ENCODE data around the gene SEC24A. TPM values are rescaled to one million over a fixed set of nuclear protein-coding genes. Genes with fewer than 3 reads are reported as not detected.

Gene SEC24A
- polyA plus RNA-seq, 1 donor from 2014 or later, result 24.7 TPM

DNA sequence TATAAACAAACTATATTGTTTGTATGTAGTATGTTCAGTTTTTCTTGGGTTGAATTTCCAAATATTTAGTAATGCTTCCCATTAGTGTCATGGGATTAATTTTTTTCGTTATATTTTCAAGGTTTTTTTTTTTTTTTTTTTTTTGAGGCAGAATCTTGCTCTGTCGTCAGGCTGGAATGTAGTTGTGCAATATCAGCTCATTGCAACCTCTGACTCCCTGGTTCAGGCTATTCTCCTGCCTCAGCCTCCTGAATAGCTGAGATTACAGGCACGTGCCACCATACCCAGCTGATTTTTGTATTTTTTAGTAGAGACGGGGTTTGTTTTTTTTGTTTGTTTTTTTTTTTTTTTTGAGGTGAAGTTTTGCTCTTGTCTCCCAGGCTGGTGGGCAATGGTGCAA lies 120.6 kb downstream of the SEC24A start:
- TF ChIP-seq TAF1 (IDR thresholded peaks at IDR 0.05; ENCODE audit: low read depth), result no peak
- TF ChIP-seq, protein P1, sequence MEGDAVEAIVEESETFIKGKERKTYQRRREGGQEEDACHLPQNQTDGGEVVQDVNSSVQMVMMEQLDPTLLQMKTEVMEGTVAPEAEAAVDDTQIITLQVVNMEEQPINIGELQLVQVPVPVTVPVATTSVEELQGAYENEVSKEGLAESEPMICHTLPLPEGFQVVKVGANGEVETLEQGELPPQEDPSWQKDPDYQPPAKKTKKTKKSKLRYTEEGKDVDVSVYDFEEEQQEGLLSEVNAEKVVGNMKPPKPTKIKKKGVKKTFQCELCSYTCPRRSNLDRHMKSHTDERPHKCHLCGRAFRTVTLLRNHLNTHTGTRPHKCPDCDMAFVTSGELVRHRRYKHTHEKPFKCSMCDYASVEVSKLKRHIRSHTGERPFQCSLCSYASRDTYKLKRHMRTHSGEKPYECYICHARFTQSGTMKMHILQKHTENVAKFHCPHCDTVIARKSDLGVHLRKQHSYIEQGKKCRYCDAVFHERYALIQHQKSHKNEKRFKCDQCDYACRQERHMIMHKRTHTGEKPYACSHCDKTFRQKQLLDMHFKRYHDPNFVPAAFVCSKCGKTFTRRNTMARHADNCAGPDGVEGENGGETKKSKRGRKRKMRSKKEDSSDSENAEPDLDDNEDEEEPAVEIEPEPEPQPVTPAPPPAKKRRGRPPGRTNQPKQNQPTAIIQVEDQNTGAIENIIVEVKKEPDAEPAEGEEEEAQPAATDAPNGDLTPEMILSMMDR (IDR thresholded peaks at IDR 0.05; ENCODE audit: poor library complexity, severe bottlenecking), result no peak
- no peak for TF ChIP-seq SMC3 (conservative IDR thresholded peaks at IDR 0.05; ENCODE audit: poor library complexity)
- no peak for TF ChIP-seq RAD21 (conservative IDR thresholded peaks at IDR 0.05)
- TF ChIP-seq, protein P2, sequence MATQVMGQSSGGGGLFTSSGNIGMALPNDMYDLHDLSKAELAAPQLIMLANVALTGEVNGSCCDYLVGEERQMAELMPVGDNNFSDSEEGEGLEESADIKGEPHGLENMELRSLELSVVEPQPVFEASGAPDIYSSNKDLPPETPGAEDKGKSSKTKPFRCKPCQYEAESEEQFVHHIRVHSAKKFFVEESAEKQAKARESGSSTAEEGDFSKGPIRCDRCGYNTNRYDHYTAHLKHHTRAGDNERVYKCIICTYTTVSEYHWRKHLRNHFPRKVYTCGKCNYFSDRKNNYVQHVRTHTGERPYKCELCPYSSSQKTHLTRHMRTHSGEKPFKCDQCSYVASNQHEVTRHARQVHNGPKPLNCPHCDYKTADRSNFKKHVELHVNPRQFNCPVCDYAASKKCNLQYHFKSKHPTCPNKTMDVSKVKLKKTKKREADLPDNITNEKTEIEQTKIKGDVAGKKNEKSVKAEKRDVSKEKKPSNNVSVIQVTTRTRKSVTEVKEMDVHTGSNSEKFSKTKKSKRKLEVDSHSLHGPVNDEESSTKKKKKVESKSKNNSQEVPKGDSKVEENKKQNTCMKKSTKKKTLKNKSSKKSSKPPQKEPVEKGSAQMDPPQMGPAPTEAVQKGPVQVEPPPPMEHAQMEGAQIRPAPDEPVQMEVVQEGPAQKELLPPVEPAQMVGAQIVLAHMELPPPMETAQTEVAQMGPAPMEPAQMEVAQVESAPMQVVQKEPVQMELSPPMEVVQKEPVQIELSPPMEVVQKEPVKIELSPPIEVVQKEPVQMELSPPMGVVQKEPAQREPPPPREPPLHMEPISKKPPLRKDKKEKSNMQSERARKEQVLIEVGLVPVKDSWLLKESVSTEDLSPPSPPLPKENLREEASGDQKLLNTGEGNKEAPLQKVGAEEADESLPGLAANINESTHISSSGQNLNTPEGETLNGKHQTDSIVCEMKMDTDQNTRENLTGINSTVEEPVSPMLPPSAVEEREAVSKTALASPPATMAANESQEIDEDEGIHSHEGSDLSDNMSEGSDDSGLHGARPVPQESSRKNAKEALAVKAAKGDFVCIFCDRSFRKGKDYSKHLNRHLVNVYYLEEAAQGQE (IDR thresholded peaks at IDR 0.05; ENCODE audit: borderline replicate concordance), result no peak
- no peak for TF ChIP-seq EP300 (conservative IDR thresholded peaks at IDR 0.05; ENCODE audit: poor library complexity, severe bottlenecking)
- no peak for TF ChIP-seq POLR2AphosphoS5 (IDR thresholded peaks at IDR 0.05)
- TF ChIP-seq MXI1 (conservative IDR thresholded peaks at IDR 0.05; ENCODE audit: poor library complexity, severe bottlenecking), result no peak
- TF ChIP-seq EZH2 (IDR thresholded peaks at IDR 0.05; ENCODE audit: borderline replicate concordance, insufficient read depth, low read length, poor library complexity, severe bottlenecking), result no peak
- peaks cover 4% of the 10 kb centered on the region for H3K36me3 ChIP-seq (ENCODE audit: insufficient read depth, low read length)
- H3K9ac ChIP-seq (ENCODE audit: low read length), result no peak overlapping the region
- H3K27me3 ChIP-seq (ENCODE audit: insufficient read depth, low read depth, low read length), result no peaks in the 10 kb centered on the region
- H2AFZ ChIP-seq (ENCODE audit: low read depth, low read length), result no peak overlapping the region
- H3K9me2 ChIP-seq (ENCODE audit: insufficient read depth, low read length), result no peaks in the 10 kb centered on the region
- H4K20me1 ChIP-seq (ENCODE audit: insufficient read depth), result no peaks in the 10 kb centered on the region
- H3K27ac ChIP-seq (ENCODE audit: low read length), result no peak overlapping the region
- no peaks in the 10 kb centered on the region for H3K9me3 ChIP-seq (ENCODE audit: low read length)
- no peaks in the 10 kb centered on the region for H3K79me2 ChIP-seq (replicated peaks; ENCODE audit: insufficient read depth, low read length)
- H3K4me2 ChIP-seq (ENCODE audit: low read length), result no peak overlapping the region
- H3K4me3 ChIP-seq (ENCODE audit: low read length), result no peak overlapping the region
- H3F3A ChIP-seq (ENCODE audit: insufficient read depth, low read length, poor library complexity, severe bottlenecking), result no peaks in the 10 kb centered on the region

DNA sequence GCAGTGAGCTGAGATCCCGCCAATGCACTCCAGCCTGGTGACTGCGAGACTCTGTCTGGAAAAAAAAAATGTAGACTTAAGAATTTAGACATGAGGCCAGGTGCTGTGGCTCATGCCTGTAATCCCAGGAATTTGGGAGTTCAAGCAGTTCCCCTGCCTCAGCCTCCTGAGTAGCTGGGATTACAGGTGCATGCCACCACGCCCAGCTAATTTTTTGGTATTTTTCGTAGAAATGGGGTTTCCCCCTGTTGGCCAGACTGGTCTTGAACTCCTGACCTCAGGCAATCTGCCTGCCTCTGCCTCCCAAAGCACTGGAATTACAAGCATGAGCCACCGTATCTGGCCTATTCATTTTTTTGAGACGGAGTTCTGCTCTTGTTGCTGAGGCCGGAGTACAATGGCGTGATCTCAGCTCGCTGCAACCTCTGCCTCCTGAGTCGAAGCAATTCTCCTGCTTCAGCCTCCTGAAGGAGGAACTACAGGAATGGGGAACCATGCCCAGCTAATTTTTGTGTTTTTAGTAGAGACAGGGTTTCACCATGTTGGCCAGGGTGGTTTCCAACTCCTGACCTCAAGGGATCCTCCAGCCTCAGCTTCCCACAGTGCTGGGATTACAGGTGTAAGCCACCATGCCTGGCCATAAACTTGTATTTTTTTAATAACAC lies 124.0 kb downstream of the SEC24A start:
- Histone ChIP-seq H2AFZ (ENCODE audit: low read depth, low read length) (no peak overlapping the region), H3K9me3 (ENCODE audit: low read length) (no peaks in the 10 kb centered on the region), H3F3A (ENCODE audit: insufficient read depth, low read length, poor library complexity, severe bottlenecking) (no peaks in the 10 kb centered on the region), H3K9ac (ENCODE audit: low read length) (no peak overlapping the region), H3K4me2 (ENCODE audit: low read length) (no peak overlapping the region), H3K79me2 (replicated peaks; ENCODE audit: insufficient read depth, low read length) (no peaks in the 10 kb centered on the region), H3K4me3 (ENCODE audit: low read length) (no peak overlapping the region), H3K27ac (ENCODE audit: low read length) (no peak overlapping the region), H3K27me3 (ENCODE audit: insufficient read depth, low read depth, low read length) (no peaks in the 10 kb centered on the region), H3K36me3 (ENCODE audit: insufficient read depth, low read length) (no peaks in the 10 kb centered on the region), H4K20me1 (ENCODE audit: insufficient read depth) (no peaks in the 10 kb centered on the region), H3K9me2 (ENCODE audit: insufficient read depth, low read length) (no peaks in the 10 kb centered on the region)
- TF ChIP-seq POLR2AphosphoS5 (IDR thresholded peaks at IDR 0.05) (no peak), EZH2 (IDR thresholded peaks at IDR 0.05; ENCODE audit: borderline replicate concordance, insufficient read depth, low read length, poor library complexity, severe bottlenecking) (no peak), EP300 (conservative IDR thresholded peaks at IDR 0.05; ENCODE audit: poor library complexity, severe bottlenecking) (no peak), RAD21 (conservative IDR thresholded peaks at IDR 0.05) (no peak)
